ENCODE data around the gene ARHGAP40.

The ARHGAP40 gene

DNA sequence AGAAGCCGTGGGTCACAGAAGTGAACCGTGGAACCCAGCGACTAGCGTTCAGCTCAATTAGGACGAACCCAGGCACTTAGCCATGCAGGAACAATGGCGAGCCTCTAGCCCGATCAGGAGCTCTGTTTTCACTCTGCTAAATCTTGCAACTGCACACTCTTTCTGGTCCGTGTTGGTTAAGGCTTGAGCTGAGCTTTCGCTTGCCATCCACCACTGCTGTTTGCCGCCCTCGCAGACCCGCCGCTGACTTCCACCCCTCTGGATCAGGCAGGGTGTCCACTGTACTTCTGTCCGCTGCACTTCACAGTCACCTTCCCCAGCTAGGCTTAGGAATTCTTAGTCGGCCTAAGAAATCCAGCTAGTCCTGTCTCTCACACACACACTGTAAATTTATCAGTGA is 96.9 kb downstream of the ARHGAP40 start:
- Histone ChIP-seq H3K27ac (ENCODE audit: low read depth in 2 of 2, low read length in 2 of 2) (no peak overlapping the region), H3K27me3 (ENCODE audit: control insufficient read depth in 2 of 2, insufficient read depth in 2 of 2, low read length in 2 of 2) (peaks cover 0 to 2% of the 10 kb centered on the region in 2 donors), H3K9ac (ENCODE audit: low read depth in 1 of 2, low read length in 2 of 2) (no peak overlapping the region), H3K4me1 (ENCODE audit: control insufficient read depth in 2 of 2, insufficient read depth in 2 of 2, low read length in 2 of 2) (no peaks in the 10 kb centered on the region), H3K9me3 (ENCODE audit: control insufficient read depth in 2 of 2, low read length in 2 of 2) (no peaks in the 10 kb centered on the region), H3K36me3 (ENCODE audit: control insufficient read depth in 2 of 2, insufficient read depth in 2 of 2, low read length in 2 of 2) (no peaks in the 10 kb centered on the region), H3K4me3 (ENCODE audit: low read length in 2 of 2) (no peak overlapping the region)

DNA sequence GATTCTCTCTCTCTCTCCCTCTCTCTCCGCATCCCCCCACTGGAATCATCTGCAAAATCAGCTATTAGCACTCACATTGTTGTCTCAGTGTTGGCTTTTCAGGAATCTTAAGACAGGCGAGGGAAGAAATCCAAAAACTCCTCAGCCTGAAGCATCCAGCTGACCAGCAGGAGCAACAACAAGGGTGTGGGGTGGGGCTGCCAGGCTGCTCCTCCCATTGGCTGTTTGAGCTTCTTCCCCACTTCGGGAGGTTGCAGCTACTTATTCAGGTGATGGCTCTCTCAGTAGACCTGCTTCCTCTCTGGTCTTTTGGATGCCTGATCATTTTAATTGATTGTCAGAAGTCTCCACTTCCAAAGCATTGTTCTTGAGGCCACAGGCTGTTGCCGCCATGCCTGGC is 98.5 kb downstream of the ARHGAP40 start:
- Histone ChIP-seq H3K4me1 (ENCODE audit: control insufficient read depth in 2 of 2, insufficient read depth in 2 of 2, low read length in 2 of 2) (no peaks in the 10 kb centered on the region), H3K9me3 (ENCODE audit: control insufficient read depth in 2 of 2, low read length in 2 of 2) (no peaks in the 10 kb centered on the region), H3K27me3 (ENCODE audit: control insufficient read depth in 2 of 2, insufficient read depth in 2 of 2, low read length in 2 of 2) (peaks cover 0 to 2% of the 10 kb centered on the region in 2 donors), H3K27ac (ENCODE audit: low read depth in 2 of 2, low read length in 2 of 2) (no peak overlapping the region), H3K36me3 (ENCODE audit: control insufficient read depth in 2 of 2, insufficient read depth in 2 of 2, low read length in 2 of 2) (no peaks in the 10 kb centered on the region), H3K9ac (ENCODE audit: low read depth in 1 of 2, low read length in 2 of 2) (no peak overlapping the region), H3K4me3 (ENCODE audit: low read length in 2 of 2) (no peak overlapping the region)
